CD4-positive, alpha-beta T cell treated with Interleukin-4 for 4 hours (primary cell): ENCODE measurements around the gene TMC4.
A peak's percentile ranks its signal among the peaks of the same experiment; 100 is the strongest.
"Not testable (repeated sequence)": the region's sequence is repeated elsewhere in the genome, so short reads cannot be mapped to it uniquely, and the experiment has no call there.

Experiments used
- DNase-seq: peaks from one replicate; pipeline ENCODE4 v3.0.0-alpha.2; 2020

TMC4 gene

DNA sequence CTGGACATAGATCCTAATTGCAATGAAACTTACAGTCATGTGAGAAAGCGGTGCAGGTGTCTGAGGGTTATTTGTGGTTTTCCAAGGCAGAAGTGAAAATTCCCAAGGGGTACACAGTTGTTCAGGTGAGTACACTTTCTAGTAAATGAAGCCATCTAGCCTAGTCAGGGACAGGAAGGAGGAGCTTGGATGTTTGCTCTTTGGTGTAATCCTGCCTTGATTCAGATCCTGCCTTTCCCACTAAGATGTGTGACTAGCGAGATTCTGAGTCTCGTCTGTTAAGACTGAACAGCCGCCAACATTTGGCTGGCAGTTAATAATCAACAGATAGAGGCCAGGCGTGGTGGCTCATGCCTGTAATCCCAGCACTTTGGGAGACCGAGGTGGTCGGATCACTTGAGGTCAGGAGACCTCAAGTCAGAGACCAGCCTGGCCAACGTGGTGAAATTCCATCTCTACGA is 30.2 kb upstream of the TMC4 start:
- no peak for DNase-seq

- no peak for DNase-seq
Measured at GRCh38 chr19:54201980-54202379, 29.0 kb upstream of the TMC4 start.

DNA sequence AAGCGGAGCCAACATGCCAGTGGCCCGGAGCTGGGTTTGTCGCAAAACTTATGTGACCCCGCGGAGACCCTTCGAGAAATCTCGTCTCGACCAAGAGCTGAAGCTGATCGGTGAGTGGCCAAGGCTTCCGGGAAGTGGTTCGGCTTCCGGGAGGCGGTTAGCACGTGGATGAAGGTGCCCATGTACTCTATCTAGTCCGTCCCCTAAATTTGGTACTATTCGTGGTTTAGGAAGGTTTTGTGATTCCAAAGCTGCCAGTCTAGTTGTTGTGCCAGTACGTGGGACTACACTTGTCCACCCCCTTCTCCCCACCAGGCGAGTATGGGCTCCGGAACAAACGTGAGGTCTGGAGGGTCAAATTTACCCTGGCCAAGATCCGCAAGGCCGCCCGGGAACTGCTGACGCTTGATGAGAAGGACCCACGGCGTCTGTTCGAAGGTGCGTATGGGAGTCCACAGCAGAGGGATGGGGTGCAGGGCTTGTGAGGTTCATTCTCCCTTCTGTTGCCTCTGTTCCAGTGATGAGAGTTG is 28.3 kb upstream of the TMC4 start:
- DNase-seq = no peak

- no peak for DNase-seq
Measured at GRCh38 chr19:54199401-54199800, 26.4 kb upstream of the TMC4 start.

DNA sequence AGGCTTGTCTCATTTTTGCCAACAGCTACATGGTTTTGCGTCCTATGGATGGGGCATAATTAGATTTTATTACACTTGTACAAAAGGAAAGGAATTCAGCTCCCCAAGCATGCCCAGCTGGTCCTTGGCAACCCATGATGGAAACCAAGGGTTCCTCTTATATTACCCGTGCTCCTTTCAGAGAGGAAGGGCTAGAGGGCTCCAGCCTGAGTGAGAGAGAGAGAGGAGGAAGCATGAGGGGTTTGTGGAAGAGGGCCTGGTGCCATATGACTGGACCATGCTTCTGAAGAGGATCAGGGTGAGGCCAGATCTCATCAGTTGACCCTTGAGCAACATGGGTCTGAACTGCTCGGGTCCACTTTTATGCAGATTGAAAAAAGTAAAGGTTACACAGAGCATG is 24.2 kb upstream of the TMC4 start:
- DNase-seq = no peak

- no peak for DNase-seq
Measured at GRCh38 chr19:54196536-54196935, 23.6 kb upstream of the TMC4 start.

GRCh38 chr19:54194463-54194862 is 21.5 kb upstream of the TMC4 start:
- DNase-seq = not testable (repeated sequence)

DNA sequence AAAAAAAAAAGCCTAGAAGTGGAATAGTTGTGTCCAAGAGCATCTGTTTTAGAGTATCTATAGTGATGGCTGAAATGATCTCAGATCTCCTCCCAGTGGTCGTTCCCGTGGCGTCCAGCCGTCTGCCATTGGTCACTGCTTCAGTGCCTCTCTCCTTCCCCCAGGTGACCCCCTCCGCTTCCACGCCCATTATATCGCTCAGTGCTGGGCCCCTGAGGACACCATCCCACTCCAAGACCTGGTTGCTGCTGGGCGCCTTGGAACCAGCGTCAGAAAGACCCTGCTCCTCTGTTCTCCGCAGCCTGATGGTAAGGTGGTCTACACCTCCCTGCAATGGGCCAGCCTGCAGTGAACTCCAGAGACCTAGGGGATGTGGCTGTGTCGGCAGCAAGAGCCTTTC is 20.1 kb upstream of the TMC4 start:
- no peak for DNase-seq

DNA sequence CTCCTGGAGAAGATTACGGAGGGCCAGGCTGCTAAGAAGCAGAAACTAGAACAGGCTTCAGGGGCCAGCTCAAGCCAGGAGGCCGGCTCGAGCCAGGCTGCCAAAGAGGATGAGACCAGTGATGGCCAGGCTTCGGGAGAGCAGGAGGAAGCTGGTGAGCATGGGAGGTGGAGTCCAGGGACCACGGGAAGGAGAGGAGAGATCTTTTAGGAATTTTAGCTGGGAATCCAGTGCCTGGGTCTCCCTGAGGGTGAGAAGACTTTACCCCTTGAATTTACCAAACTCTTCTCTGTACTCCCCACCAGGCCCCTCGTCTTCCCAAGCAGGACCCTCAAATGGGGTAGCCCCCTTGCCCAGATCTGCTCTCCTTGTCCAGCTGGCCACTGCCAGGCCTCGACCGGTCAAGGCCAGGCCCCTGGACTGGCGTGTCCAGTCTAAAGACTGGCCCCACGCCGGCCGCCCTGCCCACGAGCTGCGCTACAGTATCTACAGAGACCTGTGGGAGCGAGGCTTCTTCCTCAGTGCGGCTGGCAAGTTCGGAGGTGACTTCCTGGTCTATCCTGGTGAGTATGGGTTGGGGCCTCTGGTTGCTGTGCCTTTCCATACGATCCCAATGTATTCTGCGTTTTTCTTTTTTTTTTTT is 19.0 kb upstream of the TMC4 start:
- DNase-seq = no peak

GRCh38 chr19:54191011-54191810 is 18.3 kb upstream of the TMC4 start, which contains the start of gene TSEN34:
TSEN34 (plus strand) TSS chr19:54191308; CDS start chr19:54191365, 57 bp downstream.
- peak; percentile 82 for DNase-seq

DNA sequence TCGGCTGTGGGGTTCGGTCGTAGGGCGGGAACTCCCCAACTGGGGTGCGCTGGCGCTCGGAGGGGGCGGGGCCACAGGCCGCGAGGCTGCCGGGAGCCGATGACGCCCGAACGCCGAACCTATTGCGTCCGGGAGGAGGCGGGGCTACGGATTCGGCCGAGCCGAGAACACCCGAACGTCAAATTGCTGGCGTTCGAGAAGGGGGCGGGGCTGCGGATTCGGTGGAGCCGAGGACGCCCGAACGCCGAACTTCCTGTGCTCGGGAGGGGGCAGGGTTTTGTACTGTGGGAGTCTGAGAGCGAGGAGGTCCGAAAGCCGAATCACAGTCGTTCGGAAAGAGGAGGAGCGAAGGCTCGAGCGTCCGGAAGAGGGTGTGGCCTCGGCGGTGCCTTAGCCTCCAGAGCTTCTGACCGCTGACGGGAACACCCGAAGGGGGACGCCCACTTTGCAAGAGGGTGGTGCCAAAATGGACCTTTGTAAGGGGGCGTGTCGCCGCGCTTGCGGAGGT is 17.6 kb upstream of the TMC4 start:
- DNase-seq = peak; percentile 99

DNA sequence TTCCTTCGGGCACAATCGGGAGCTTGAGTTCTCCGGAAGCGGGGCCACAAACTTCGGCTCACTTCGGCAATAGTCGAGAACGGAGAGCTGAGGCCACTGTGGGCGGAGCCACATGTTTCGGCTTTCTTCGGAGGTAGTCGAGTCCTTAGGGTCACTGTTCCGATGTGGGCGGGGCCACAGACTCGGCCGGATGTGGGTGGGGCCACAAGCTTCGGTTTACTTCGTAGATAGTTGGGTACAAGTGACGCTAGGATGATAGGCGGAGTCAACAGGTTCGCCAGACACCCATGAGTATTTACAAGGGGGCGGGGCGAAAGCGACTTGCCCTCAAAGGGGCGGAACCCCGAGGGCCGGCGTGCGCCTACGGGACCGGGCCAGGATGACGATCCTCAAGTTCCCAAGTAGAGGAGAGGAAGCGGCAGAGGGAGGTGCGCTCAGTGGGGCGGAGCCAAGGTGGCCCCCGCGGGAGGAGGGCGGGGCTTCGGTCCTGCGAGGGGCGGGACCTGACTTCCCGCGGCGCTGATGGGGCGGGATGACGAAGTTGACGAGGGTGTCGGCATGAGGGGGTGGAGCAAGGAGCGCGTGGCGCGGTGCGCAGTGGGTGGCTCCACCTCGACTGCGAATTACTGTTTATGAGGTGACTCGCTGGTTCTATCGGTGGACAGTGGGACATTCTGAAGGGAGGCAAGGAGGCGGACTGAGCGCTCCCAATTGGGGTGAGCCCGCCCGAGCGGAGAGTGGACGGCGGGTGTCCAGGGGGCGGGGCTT is 17.0 kb upstream of the TMC4 start:
- peak; percentile 100 for DNase-seq

DNA sequence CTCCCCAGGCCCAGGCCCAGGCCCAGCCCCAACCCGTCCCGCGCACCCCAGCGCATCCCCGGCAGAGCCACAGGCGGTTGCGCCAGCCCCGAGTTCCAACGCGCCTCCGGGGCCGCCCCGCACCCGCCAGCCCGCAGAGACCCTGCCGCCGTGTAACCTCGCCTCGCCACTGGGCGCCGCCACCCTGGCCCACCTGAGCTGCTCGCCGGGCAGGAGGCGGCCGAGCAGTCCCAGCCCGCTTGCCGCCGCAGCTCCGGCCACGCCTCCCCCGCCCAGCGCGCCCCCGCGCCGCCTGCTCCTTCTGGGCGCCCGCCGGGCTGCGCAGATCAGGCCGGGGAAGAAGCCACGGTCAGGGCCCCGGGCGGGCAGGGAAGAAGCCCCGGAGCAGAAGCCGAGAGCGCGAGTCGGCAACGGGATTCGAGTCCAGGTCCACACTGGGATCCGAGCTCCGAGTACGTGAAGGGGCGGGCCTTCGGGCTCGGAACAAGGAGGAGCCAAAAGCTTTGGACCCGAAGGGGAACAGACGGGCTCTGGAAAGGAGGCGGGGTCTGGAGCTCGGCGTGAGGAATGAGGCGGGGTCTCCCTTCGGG is 16.3 kb upstream of the TMC4 start, which contains the start of gene MBOAT7:
Gene MBOAT7 (minus strand): TSS at position 436 of the 590 bp plus-strand sequence. CDS start 1,072 bp downstream, outside the sequence.
- no peak for DNase-seq

DNA sequence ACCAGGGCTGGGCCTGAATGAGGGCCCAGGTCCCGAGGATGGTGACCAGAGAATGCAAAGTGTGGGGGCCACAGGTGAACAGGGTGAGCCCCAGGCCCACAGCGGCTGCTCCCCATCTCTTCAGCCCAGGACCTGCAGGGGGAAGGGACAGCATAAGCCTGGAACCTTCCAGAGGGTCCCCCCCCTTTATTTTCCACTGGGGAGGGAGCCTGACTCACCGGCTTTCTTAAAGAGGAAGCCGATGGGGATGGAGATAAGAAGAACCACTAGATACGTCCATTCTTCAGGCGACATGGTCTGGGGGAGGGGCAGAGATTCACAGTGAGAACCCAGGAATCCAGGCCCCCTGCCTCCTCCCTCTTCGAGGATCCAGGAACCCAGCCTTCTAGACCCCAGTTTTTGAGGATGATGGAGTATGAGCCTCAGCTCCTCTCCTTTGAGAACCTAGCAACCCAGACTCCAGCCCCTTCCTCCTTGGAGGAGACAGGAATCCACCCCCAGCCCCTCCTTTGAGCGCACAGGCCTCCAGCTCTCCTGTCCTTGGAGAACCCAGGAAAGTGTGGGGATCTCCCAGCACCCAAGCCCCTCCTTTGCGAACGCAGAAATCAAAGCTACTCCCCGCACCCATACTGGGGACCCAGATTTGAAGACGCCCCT is 15.4 kb upstream of the TMC4 start:
- DNase-seq = peak; percentile 68

- DNase-seq = no peak
Measured at GRCh38 chr19:54186934-54187381, 14.0 kb upstream of the TMC4 start.

- DNase-seq = no peak
Measured at GRCh38 chr19:54186351-54186750, 13.4 kb upstream of the TMC4 start.

- no peak for DNase-seq
Measured at GRCh38 chr19:54183431-54183830, 10.5 kb upstream of the TMC4 start.

DNA sequence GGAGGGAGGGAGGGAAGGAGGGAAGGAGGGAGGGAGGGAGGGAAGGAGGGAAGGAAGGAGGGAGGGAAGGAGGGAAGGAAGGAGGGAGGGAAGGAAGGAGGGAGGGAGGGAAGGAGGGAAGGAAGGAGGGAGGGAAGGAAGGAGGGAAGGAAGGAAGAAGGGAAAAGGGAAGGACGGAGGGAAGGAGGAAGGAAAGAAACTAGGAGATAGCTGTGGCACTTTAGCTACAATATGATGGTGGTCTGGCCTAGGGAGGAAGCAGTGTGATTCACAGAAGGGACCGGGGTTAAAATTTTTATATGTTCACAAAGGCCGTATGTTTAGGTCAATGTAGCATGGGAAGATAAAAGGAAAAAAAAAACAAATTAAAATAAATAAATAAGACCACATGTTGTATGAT is 8.9 kb upstream of the TMC4 start:
- not testable (repeated sequence) for DNase-seq

DNA sequence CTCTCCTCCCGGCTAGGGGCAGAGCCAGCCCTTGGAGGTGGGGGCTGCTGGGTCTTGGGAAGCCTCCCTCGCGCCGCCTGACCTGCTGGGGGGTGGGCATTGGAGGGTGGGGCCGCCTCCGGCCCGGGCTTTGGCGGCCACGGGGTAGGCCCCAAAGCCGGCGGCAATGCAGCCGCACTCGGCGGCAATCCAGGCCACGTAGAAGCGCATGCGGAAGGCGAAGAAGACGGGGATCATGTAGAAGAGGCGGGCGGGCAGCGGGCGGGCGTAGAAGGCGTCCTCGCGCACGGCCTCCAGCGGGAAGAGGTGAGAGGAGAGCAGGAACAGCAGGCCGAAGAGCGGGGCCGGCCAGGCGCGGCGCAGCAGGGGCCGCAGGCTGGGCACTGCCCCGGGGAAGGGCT is 7.7 kb upstream of the TMC4 start:
- DNase-seq = no peak

DNA sequence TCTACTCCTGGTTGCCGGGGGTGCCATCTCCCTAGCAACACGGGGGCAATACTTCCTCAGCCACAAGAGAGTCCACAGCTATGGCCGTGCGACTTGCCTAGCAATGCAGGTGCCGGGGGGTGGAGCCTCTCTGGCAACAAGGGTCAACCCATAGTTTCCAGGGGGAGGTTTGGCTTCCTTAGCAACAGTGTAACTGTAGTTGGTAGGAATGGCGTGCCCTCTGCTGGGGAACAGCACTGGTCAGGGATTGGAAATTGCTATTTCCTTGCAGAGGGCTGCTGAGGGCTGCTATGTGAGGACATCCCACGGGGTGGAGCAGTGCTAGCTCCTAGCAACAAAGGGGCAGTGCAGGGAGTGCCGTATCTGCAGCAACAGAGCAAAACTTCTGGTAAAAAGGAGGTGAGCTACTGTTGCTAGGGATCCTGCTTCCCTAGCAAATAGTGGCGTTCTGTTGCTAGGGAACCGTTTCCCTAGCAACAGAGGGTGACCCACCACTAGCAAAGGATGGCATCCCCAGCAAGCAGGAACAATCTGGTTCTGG is 7.0 kb upstream of the TMC4 start:
- no peak for DNase-seq

GRCh38 chr19:54179262-54179852 is 6.4 kb upstream of the TMC4 start:
- no peak for DNase-seq
